HG02571 (cell line): ENCODE results near the gene GNAQ.
"Not testable (repeated sequence)": the region's sequence is repeated elsewhere in the genome, so short reads cannot be mapped to it uniquely, and the experiment has no call there.

Source experiments
- ATAC-seq: cut with Tn5 transposase; IDR thresholded peaks from one replicate; pipeline ENCODE4 v1.9.1; 2021; ENCODE audit warnings: mild to moderate bottlenecking, moderate library complexity; ENCODE audit not compliant: unreplicated experiment

Gene GNAQ

DNA sequence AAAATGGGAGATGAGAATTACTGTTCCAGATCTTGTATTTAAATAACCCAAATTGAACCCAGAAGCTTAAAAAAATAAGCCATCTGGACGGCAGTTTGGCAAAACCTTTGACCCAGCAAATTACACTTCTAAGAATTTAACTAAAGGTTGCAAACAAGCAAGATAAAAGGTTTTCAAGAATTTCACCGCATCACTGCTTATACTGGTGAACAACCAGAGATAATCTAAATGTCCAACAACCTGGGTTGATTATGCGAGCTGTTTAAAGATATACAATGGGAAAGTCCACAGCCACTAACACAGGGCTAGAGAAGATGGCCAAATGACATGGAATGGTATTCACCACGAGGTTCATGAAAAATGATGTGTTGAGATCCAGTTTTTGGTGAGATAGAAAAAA, 149.3 kb downstream of the GNAQ start:
- no peak for ATAC-seq

GRCh38 chr9:77881634-77882033, 150.0 kb downstream of the GNAQ start:
- not testable (repeated sequence) for ATAC-seq

DNA sequence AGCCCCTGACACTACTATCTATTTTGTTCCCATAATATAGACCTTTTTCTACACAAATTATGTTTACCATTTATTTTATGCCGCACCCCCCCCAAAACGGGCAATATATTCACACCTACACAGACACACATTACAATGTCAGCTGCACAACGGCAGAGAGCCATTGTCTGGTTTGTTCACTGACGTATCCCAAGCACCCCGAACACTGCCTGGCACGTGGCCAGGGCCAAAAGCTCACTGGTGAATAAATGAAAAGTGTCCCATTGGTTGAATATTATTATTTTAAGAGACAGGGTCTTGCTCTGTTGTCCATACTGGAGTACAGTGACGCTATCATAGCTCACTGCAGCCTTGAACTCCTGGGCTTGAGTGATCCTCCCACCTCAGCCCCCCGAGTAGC, 150.5 kb downstream of the GNAQ start:
- ATAC-seq = no peak

GRCh38 chr9:77879437-77879943, 152.1 kb downstream of the GNAQ start:
- no peak for ATAC-seq

- ATAC-seq = not testable (repeated sequence)
Observed at GRCh38 chr9:77878793-77879192, 152.8 kb downstream of the GNAQ start.

DNA sequence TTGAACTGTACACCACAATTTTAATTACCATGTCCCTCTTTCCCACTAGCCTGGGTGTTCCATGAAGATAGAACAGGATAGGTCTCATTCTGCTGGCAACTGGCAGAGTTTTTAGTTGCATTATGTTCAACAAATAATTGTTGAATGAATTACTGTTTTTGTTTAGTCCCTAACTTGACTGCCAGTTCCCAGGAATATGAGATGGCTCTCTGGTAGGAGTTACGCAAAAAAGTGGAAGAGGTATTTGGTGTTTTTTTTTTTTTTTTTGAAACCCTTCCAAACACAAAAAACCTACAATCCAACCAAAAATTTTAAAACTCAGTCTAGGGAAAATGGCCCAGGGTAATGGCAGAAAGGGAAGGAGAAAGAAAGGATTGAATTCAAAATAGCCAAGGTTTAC, 153.6 kb downstream of the GNAQ start:
- no peak for ATAC-seq

GRCh38 chr9:77876590-77876989, 155.0 kb downstream of the GNAQ start:
- no peak for ATAC-seq

- no peak for ATAC-seq
Observed at GRCh38 chr9:77876091-77876490, 155.5 kb downstream of the GNAQ start.

- ATAC-seq = no peak
Observed at GRCh38 chr9:77872863-77873262, 158.7 kb downstream of the GNAQ start.

DNA sequence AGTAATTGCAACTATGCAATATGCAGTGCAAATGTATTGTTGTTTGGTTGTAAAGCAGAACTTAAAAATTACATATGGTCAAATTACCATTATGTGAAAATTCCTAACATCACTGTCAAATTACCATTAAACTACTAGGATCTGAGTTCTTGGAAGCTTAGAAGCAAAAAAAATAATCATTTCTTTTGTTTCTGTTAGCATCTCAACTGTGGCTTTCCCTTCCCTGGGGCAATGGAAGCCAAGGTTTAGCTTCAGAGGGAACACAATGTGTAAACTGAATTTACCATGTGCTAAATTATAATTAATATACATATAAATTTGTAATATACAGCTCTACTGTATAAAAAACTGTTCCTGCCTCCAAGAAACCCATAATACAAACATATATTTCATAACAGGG, 159.4 kb downstream of the GNAQ start:
- no peak for ATAC-seq

DNA sequence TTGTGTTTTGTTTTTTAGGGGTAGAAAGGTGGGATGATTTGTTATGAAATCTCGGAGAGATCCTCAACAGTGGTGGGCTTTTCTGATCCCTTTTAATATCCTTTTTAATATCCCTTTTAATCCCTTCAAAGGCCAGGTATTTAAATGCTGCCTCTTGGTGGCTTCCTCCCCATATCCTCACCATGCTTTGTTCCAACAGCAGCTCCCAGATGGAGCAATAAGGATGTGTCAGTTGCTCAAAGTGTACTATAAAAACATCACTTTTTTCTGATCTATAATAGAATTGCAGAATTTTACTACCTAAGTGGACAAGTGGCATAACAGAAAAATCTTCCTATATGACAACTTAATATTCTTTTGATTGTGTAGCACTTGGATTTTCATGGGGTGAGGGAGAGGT, 160.1 kb downstream of the GNAQ start:
- no peak for ATAC-seq

- ATAC-seq = no peak
Observed at GRCh38 chr9:77866878-77867277, 164.7 kb downstream of the GNAQ start.

DNA sequence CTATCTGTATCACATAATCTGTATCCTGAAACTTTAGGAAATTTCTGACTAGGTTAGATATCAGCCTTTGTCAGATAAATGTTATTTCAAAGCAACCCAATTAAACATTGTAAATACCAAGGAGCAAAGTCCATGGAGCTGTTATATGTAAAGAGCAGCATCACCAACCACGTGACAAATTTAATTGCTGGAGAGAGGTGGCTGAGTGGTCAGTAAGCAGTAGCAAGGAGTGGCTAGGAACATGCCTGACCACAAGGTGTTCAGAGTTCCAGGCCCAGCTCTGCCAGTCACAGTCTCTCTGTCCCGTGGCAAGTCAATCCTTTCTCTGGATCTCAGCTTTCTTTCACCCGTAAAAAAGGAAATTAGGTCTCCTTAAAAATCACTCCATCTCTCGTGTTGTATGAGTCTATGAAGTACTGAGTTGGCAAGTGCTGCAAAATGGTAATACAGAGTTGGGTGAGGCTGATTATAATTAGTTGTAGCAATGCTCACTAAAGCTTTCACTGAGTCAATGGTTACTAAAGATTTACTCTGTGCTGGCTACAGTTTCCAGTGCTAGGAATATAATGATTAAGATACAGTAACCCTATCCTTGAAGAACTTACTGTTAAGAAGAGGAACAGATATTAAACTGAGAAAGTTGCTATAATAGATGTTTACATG, 166.1 kb downstream of the GNAQ start:
- no peak for ATAC-seq

GRCh38 chr9:77864211-77864889, 167.3 kb downstream of the GNAQ start:
- no peak for ATAC-seq

- not testable (repeated sequence) for ATAC-seq
Observed at GRCh38 chr9:77863638-77864037, 168.0 kb downstream of the GNAQ start.

GRCh38 chr9:77860953-77861352, 170.7 kb downstream of the GNAQ start:
- ATAC-seq = not testable (repeated sequence)

- ATAC-seq = no peak
Observed at GRCh38 chr9:77857513-77858259, 173.9 kb downstream of the GNAQ start.

DNA sequence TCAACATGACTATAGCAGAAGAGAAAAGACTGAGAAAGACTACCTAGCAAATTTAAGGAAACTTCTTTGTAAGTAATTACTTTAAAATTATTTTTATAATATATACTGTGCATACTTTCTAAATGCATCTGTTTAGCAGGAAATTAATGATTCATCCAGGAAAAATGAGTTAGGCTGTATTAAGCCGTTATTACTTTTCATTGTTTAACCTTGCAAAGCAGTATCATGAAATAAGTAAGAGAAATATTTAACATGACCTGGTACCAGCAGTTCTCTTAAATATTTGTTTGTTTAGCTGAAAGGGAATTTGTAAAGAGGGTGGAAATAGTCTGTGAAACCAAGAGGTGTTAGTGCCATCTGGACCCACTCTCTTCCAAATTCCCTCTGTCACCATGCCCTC, 175.0 kb downstream of the GNAQ start:
- ATAC-seq = no peak

DNA sequence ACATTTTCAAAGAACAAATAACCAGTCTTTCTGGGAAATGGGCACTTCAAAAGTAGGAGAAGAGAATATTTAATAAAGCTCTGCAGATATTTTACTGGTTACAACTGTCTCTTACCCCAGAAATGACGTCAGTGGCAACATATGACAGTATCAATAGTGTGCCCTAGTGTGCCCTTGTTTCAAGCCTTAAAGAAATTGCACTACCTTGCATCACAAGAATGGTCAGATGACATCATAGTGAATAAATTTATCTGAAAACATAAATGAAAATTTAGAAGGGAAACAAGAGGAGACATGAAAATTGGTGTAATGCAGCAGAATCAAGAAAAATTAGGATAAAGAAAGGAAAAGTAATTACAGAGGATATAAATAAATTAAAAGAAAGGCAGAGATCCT, 176.7 kb downstream of the GNAQ start:
- no peak for ATAC-seq

- no peak for ATAC-seq
Observed at GRCh38 chr9:77854258-77854915, 177.2 kb downstream of the GNAQ start.

GRCh38 chr9:77853716-77854115, 177.9 kb downstream of the GNAQ start:
- ATAC-seq = no peak
